Smooth muscle cell of the brain vasculature (primary cell): ENCODE measurements around the gene TXNIP.

ENCODE experiments used
- DNase-seq: peaks from one replicate; pipeline ENCODE4 v3.0.0-alpha.2; 2012; ENCODE audit warnings: low read depth, low spot score

Gene TXNIP

GRCh38 chr1:145963265-145964019 lies 32.9 kb downstream of the TXNIP start:
- DNase-seq = no peak

- no peak for DNase-seq
Measured at GRCh38 chr1:145962157-145963102, 33.9 kb downstream of the TXNIP start.

- DNase-seq = no peak
Measured at GRCh38 chr1:145961425-145962156, 34.8 kb downstream of the TXNIP start.

GRCh38 chr1:145961109-145961424 lies 35.3 kb downstream of the TXNIP start:
- no peak for DNase-seq

GRCh38 chr1:145960468-145961108 lies 35.8 kb downstream of the TXNIP start:
- no peak for DNase-seq

GRCh38 chr1:145959957-145960467 lies 36.4 kb downstream of the TXNIP start:
- DNase-seq = no peak

- no peak for DNase-seq
Measured at GRCh38 chr1:145959333-145959732, 37.0 kb downstream of the TXNIP start.

GRCh38 chr1:145958734-145959133 lies 37.6 kb downstream of the TXNIP start:
- DNase-seq = no peak

GRCh38 chr1:145957443-145958319 lies 38.7 kb downstream of the TXNIP start, which contains the start of gene LIX1L:
TSS of gene LIX1L (minus strand) at chr1:145958017. CDS start at chr1:145957927, 90 bp downstream.
- peak; percentile 96 for DNase-seq

- no peak for DNase-seq
Measured at GRCh38 chr1:145956781-145957442, 39.5 kb downstream of the TXNIP start.

- no peak for DNase-seq
Measured at GRCh38 chr1:145956361-145956760, 40.0 kb downstream of the TXNIP start.

- DNase-seq = no peak
Measured at GRCh38 chr1:145955436-145955835, 40.9 kb downstream of the TXNIP start.

- DNase-seq = no peak
Measured at GRCh38 chr1:145953861-145954260, 42.5 kb downstream of the TXNIP start.

GRCh38 chr1:145952903-145953302 lies 43.5 kb downstream of the TXNIP start:
- DNase-seq = no peak

- DNase-seq = no peak
Measured at GRCh38 chr1:145951526-145951925, 44.9 kb downstream of the TXNIP start.

- DNase-seq = no peak
Measured at GRCh38 chr1:145949219-145949618, 47.2 kb downstream of the TXNIP start.

GRCh38 chr1:145947551-145947950 lies 48.8 kb downstream of the TXNIP start:
- DNase-seq = no peak

GRCh38 chr1:145946477-145946986 lies 49.8 kb downstream of the TXNIP start:
- no peak for DNase-seq

- DNase-seq = no peak
Measured at GRCh38 chr1:145944532-145944931, 51.8 kb downstream of the TXNIP start.

- no peak for DNase-seq
Measured at GRCh38 chr1:145942871-145943270, 53.5 kb downstream of the TXNIP start.
